Neuron (in vitro differentiated cells): Measurements from ENCODE around the gene C1QL1.
A peak's percentile ranks its signal among the peaks of the same experiment; 100 is the strongest.

Experiments
- H2AFZ ChIP-seq: one replicate; pipeline ENCODE4 v1.6.1; 2013; ENCODE audit warnings: low read depth, mild to moderate bottlenecking, inconsistent platforms, low read length, moderate library complexity
- H3K27me3 ChIP-seq: one replicate; pipeline ENCODE4 v1.6.1; 2013; ENCODE audit warnings: low read length; ENCODE audit not compliant: insufficient read depth
- H3K36me3 ChIP-seq: one replicate; pipeline ENCODE4 v1.6.1; 2013; ENCODE audit warnings: low read length; ENCODE audit not compliant: insufficient read depth
- H3K4me1 ChIP-seq: one replicate; pipeline ENCODE4 v1.6.1; 2013; ENCODE audit warnings: low read length; ENCODE audit not compliant: insufficient read depth
- H3K4me3 ChIP-seq: 2 replicates; pipeline ENCODE4 v1.5.1; 2013; ENCODE audit warnings: mild to moderate bottlenecking, low read length, moderate library complexity
- H3K9me3 ChIP-seq: one replicate; pipeline ENCODE4 v1.6.1; 2013; ENCODE audit warnings: low read length

Gene C1QL1

GRCh38 chr17:44999433-44999832, 31.3 kb upstream of the C1QL1 start:
- Histone ChIP-seq H3K4me1 (peaks cover 14% of the 10 kb centered on the region), H3K4me3 (no peak overlapping the region), H3K9me3 (peaks cover 1% of the 10 kb centered on the region)

GRCh38 chr17:44998646-44999045, 30.5 kb upstream of the C1QL1 start:
- Histone ChIP-seq H2AFZ (no peak overlapping the region), H3K27me3 (peaks cover 7% of the 10 kb centered on the region), H3K36me3 (no peaks in the 10 kb centered on the region), H3K9me3 (peaks cover 1% of the 10 kb centered on the region), H3K4me1 (peaks cover 7% of the 10 kb centered on the region), H3K4me3 (no peak overlapping the region)

More at GRCh38 chr17:44999433-44999832, 31.3 kb upstream of the C1QL1 start:
- peaks cover 6% of the 10 kb centered on the region for H3K27me3 ChIP-seq
- no peaks in the 10 kb centered on the region for H3K36me3 ChIP-seq
- no peak overlapping the region for H2AFZ ChIP-seq

GRCh38 chr17:44997733-44998520, 29.8 kb upstream of the C1QL1 start:
- Histone ChIP-seq H3K27me3 (peaks cover 7% of the 10 kb centered on the region), H3K9me3 (peaks cover 1% of the 10 kb centered on the region), H3K4me3 (no peak overlapping the region), H2AFZ (no peak overlapping the region), H3K4me1 (no peaks in the 10 kb centered on the region), H3K36me3 (no peaks in the 10 kb centered on the region)

GRCh38 chr17:44996304-44996703, 28.2 kb upstream of the C1QL1 start:
- H3K4me3 ChIP-seq = no peak overlapping the region
- peaks cover 1% of the 10 kb centered on the region for H3K9me3 ChIP-seq
- H3K36me3 ChIP-seq = no peaks in the 10 kb centered on the region
- H3K4me1 ChIP-seq = no peaks in the 10 kb centered on the region
- peaks cover 11% of the 10 kb centered on the region for H3K27me3 ChIP-seq
- H2AFZ ChIP-seq = no peak overlapping the region

GRCh38 chr17:44995436-44996001, 27.4 kb upstream of the C1QL1 start:
- Histone ChIP-seq H3K4me1 (no peaks in the 10 kb centered on the region), H2AFZ (no peak overlapping the region), H3K9me3 (peaks cover 1% of the 10 kb centered on the region), H3K36me3 (no peaks in the 10 kb centered on the region), H3K27me3 (peaks cover 11% of the 10 kb centered on the region), H3K4me3 (no peak overlapping the region)

- Histone ChIP-seq H3K4me3 (no peak overlapping the region), H3K27me3 (peaks cover 9% of the 10 kb centered on the region), H3K4me1 (peaks cover under 1% of the 10 kb centered on the region), H2AFZ (no peak overlapping the region), H3K9me3 (no peaks in the 10 kb centered on the region), H3K36me3 (no peaks in the 10 kb centered on the region)
These were observed 24.3 kb upstream of the C1QL1 start for GRCh38 chr17:44992242-44992939.

- Histone ChIP-seq H3K27me3 (peaks cover 6% of the 10 kb centered on the region), H3K36me3 (no peaks in the 10 kb centered on the region), H3K4me1 (peaks cover 4% of the 10 kb centered on the region), H3K9me3 (no peaks in the 10 kb centered on the region), H3K4me3 (no peak overlapping the region), H2AFZ (no peak overlapping the region)
These were observed 22.9 kb upstream of the C1QL1 start for GRCh38 chr17:44990994-44991393.

- Histone ChIP-seq H2AFZ (no peak overlapping the region), H3K36me3 (no peaks in the 10 kb centered on the region), H3K4me1 (peaks cover 4% of the 10 kb centered on the region), H3K4me3 (no peak overlapping the region), H3K9me3 (no peaks in the 10 kb centered on the region), H3K27me3 (peaks cover 6% of the 10 kb centered on the region)
These were observed 21.5 kb upstream of the C1QL1 start for GRCh38 chr17:44989552-44990138.

- Histone ChIP-seq H2AFZ (peak overlapping the region; percentile 57), H3K4me3 (peak overlapping the region; percentile 33), H3K4me1 (peaks cover 4% of the 10 kb centered on the region), H3K9me3 (no peaks in the 10 kb centered on the region), H3K36me3 (no peaks in the 10 kb centered on the region), H3K27me3 (peaks cover 4% of the 10 kb centered on the region)
These were observed 20.2 kb upstream of the C1QL1 start for GRCh38 chr17:44988044-44988942.

GRCh38 chr17:44983563-44983962, 15.5 kb upstream of the C1QL1 start:
- Histone ChIP-seq H3K27me3 (no peaks in the 10 kb centered on the region), H3K36me3 (no peaks in the 10 kb centered on the region), H3K9me3 (no peaks in the 10 kb centered on the region), H3K4me3 (no peak overlapping the region), H2AFZ (no peak overlapping the region), H3K4me1 (peaks cover 29% of the 10 kb centered on the region)

GRCh38 chr17:44982113-44982702, 14.1 kb upstream of the C1QL1 start:
- H3K4me3 ChIP-seq = no peak overlapping the region

More at GRCh38 chr17:44982113-44982702, 14.1 kb upstream of the C1QL1 start:
- H3K4me1 ChIP-seq = peaks cover 40% of the 10 kb centered on the region
- H2AFZ ChIP-seq = no peak overlapping the region
- H3K27me3 ChIP-seq = peaks cover 8% of the 10 kb centered on the region
- no peaks in the 10 kb centered on the region for H3K9me3 ChIP-seq
- no peaks in the 10 kb centered on the region for H3K36me3 ChIP-seq
